Calu3 (cell line): Measurements from ENCODE around the gene REXO4. TPM values are rescaled to one million over a fixed set of nuclear protein-coding genes. Genes with fewer than 3 reads are reported as not detected.
"Not testable (repeated sequence)": the region's sequence is repeated elsewhere in the genome, so short reads cannot be mapped to it uniquely, and the experiment has no call there.

ENCODE experiments used
- BruUV-seq: library from RNA; stranded (reverse); fragments of 400-500 nt; replicated peaks from 2 replicates; lab custom pipeline; 2021; lab: Mats Ljungman, UMichigan
- CTCF ChIA-PET: fragments of 300-600 bp; sonication (Branson Sonifier 250); formaldehyde crosslinking; loops from one replicate; lab custom pipeline; 2022; ENCODE audit warnings: antibody characterized with exemption; lab: Charles Lee
- DNase-seq: peaks from one replicate; pipeline ENCODE4 v3.0.0; 2022
- H3K27ac Mint-ChIP-seq: one replicate; pipeline ENCODE4 v1.8.0; 2022; ENCODE audit warnings: mixed read lengths; ENCODE audit not compliant: unreplicated experiment
- H3K27me3 Mint-ChIP-seq: one replicate; pipeline ENCODE4 v1.8.0; 2022; ENCODE audit warnings: mixed read lengths; ENCODE audit not compliant: unreplicated experiment
- H3K36me3 Mint-ChIP-seq: one replicate; pipeline ENCODE4 v1.8.0; 2022; ENCODE audit warnings: mild to moderate bottlenecking, moderate library complexity, mixed read lengths; ENCODE audit not compliant: insufficient read depth, unreplicated experiment
- H3K4me1 Mint-ChIP-seq: one replicate; pipeline ENCODE4 v1.8.0; 2022; ENCODE audit warnings: mild to moderate bottlenecking, low read depth, mixed read lengths; ENCODE audit not compliant: unreplicated experiment
- H3K4me3 Mint-ChIP-seq: one replicate; pipeline ENCODE4 v1.8.0; 2022; ENCODE audit warnings: mild to moderate bottlenecking, low read depth, moderate library complexity, mixed read lengths; ENCODE audit not compliant: unreplicated experiment
- H3K9me3 Mint-ChIP-seq: one replicate; pipeline ENCODE4 v1.8.0; 2022; ENCODE audit warnings: low read depth, mixed read lengths; ENCODE audit not compliant: unreplicated experiment
- CTCF ChIP-seq: fragments of 200-600 bp; IDR thresholded peaks from one replicate; pipeline ENCODE4 v1.8.0; 2022; ENCODE audit warnings: antibody characterized with exemption; ENCODE audit not compliant: unreplicated experiment
- intact Hi-C: fragments of 100-400 bp; cut with micrococcal nuclease; formaldehyde crosslinking; loops from one replicate; pipeline ENCODE4 v1.10.0; 2022; ENCODE audit not compliant: unreplicated experiment
- total RNA-seq: library from RNA; stranded (reverse); gene quantifications from 2 replicates; pipeline ENCODE4 v1.2.3, GENCODE V29; 2022

The REXO4 gene
- total RNA-seq, 1 experiment from 2014 or later = 23.4 TPM

DNA sequence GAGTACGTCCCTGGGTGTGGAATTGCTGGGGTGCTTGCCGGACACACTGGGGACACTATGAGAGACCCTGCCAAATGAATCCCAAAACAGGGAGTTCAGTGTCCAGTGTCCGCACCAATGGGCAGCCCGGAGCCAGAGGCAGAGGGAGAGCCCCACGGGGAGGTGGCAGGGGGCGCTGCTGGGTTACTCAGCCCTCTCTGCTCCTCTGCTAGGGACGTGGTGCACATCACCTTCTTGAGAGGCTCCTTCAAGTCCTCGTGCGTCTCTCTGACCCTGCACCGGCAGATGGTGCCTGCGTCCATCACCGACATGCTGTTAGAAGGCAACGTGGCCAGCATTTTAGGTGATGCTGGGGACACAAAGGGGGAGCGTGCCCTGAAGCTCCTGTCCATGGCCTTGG lies 20.9 kb downstream of the REXO4 start:
- no TSS peak for BruUV-seq
- no peak overlapping the region for H3K27ac Mint-ChIP-seq
- DNase-seq = no peak

DNA sequence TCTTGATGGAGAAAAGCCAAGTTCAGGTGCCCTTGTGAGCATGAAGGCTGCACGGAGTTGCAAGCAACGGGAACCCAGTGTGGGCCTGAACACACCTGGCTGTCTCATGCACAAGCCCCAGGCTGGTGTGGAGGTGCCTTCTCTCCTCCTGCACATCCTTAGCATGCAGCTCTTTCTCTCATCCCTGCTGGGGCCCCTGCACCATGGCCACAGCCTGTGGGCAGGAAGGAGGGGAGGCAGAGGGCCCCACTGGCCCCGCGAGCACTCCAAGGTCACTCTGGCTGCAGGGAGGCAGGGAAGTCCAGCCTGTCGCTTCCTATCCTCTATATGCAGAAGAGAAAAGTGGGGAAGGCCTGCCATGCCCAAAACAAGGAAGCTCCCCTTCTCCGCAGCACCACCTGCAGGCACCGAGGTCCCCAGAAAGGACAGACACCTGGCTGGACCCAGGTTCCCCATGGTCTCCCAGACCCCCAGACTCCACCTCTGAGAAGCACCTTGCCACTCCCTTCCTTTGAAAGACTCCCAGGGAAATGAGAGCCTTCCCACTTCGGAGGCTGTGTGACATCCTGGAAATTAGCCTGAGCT lies 23.0 kb downstream of the REXO4 start:
- CTCF ChIA-PET = no interaction called here
- H3K9me3 Mint-ChIP-seq = no peaks in the 10 kb centered on the region
- no peaks in the 10 kb centered on the region for H3K36me3 Mint-ChIP-seq
- TF ChIP-seq CTCF = no peak
- no peak overlapping the region for H3K27ac Mint-ChIP-seq
- H3K27me3 Mint-ChIP-seq = peaks cover 56% of the 10 kb centered on the region
- intact Hi-C loops = no loop called here
- no peak overlapping the region for H3K4me3 Mint-ChIP-seq
- BruUV-seq = no TSS peak
- no peak for DNase-seq
- no peaks in the 10 kb centered on the region for H3K4me1 Mint-ChIP-seq

More for the DNA sequence above, 20.9 kb downstream of the REXO4 start:
- intact Hi-C loops = no loop called here
- Mint-ChIP-seq H3K27me3 (peaks cover 39% of the 10 kb centered on the region), H3K4me1 (no peaks in the 10 kb centered on the region), H3K4me3 (no peak overlapping the region), H3K9me3 (no peaks in the 10 kb centered on the region), H3K36me3 (peaks cover 5% of the 10 kb centered on the region)
- CTCF ChIA-PET = no interaction called here
- TF ChIP-seq CTCF = no peak

GRCh38 chr9:133393399-133393798 lies 24.4 kb downstream of the REXO4 start:
- intact Hi-C loops = no loop called here
- CTCF ChIA-PET = no interaction called here
- Mint-ChIP-seq H3K9me3 (no peaks in the 10 kb centered on the region), H3K27me3 (peaks cover 64% of the 10 kb centered on the region), H3K36me3 (no peaks in the 10 kb centered on the region), H3K27ac (no peak overlapping the region), H3K4me3 (no peak overlapping the region), H3K4me1 (no peaks in the 10 kb centered on the region)
- no TSS peak for BruUV-seq
- TF ChIP-seq CTCF = no peak
- DNase-seq = no peak

DNA sequence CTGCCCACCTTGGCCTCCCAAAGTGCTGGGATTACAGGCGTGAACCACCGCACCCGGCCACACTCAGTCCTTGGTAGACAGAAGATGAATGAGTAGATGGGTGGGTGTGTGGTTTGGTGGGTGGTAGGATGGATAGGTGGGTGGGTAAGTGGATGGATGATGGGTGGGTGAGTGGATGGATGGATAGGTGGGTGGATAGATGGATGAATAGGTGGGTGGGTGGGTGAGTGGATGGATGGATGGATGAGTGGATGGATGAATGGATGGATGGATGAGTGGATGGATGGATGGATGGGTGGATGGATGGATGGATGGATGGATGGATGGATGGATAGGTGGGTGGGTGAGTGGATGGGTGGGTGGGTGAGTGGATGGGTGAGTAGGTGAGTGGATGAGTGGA lies 25.5 kb downstream of the REXO4 start:
- not testable (repeated sequence) for H3K4me1 Mint-ChIP-seq

GRCh38 chr9:133391449-133391848 lies 26.4 kb downstream of the REXO4 start:
- H3K9me3 Mint-ChIP-seq, H3K4me3 Mint-ChIP-seq, H3K4me1 Mint-ChIP-seq, DNase-seq, H3K36me3 Mint-ChIP-seq, intact Hi-C loops, H3K27ac Mint-ChIP-seq, CTCF ChIA-PET, BruUV-seq: not testable (repeated sequence)
- peaks cover 51% of the 10 kb centered on the region for H3K27me3 Mint-ChIP-seq

More for the DNA sequence above, 25.5 kb downstream of the REXO4 start:
- H3K27me3 Mint-ChIP-seq = peaks cover 57% of the 10 kb centered on the region
- H3K4me3 Mint-ChIP-seq, DNase-seq, intact Hi-C loops, CTCF ChIA-PET, H3K36me3 Mint-ChIP-seq, H3K27ac Mint-ChIP-seq, H3K9me3 Mint-ChIP-seq, BruUV-seq: not testable (repeated sequence)
